Adrenal gland (tissue), 5 donors: ENCODE data around the gene PSAP.

Source experiments
- POLR2A ChIP-seq, 2 donors: fragments of 450-650 bp; IDR thresholded peaks; one replicate each; pipeline ENCODE4 v1.6.1; 2017; ENCODE audit warnings: antibody characterized with exemption in 2 of 2, mild to moderate bottlenecking in 2 of 2, moderate library complexity in 1 of 2
- TF ChIP-seq, protein P1 (sequence below), 6 experiments: fragments of 450-650 bp in 4 of 6; fragments of 200-600 bp in 2 of 6; sonication (generic) in 1 of 6; IDR thresholded peaks; 1 replicate in 5 of 6; 2 replicates in 1 of 6; pipeline versions ENCODE4 v1.5.1 to v1.8.0; 2016 to 2021; ENCODE audit warnings: antibody characterized with exemption in 6 of 6, mild to moderate bottlenecking in 2 of 6, moderate library complexity in 1 of 6
- donor health status: DM: no; HTN: no; CAD: no.

DNA sequence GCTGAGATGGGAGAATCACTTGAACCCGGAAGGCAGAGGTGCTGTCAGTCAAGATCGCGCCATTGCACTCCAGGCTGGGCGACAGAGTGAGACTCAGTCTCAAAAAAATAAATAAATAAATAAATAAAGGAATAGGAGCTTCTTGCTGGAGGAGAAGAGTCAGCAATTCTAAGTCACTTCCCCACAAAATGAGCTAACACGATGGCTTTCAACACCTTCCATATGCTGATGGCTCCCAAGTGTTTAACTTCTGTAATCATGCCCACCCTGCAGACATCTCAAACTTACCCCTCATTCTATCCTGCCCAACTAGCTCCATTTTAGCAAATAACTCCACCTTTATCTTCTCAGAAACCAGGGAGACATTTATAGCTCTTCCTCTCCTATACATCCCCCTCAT is 21.2 kb downstream of the PSAP start:
- TF ChIP-seq, protein P1, sequence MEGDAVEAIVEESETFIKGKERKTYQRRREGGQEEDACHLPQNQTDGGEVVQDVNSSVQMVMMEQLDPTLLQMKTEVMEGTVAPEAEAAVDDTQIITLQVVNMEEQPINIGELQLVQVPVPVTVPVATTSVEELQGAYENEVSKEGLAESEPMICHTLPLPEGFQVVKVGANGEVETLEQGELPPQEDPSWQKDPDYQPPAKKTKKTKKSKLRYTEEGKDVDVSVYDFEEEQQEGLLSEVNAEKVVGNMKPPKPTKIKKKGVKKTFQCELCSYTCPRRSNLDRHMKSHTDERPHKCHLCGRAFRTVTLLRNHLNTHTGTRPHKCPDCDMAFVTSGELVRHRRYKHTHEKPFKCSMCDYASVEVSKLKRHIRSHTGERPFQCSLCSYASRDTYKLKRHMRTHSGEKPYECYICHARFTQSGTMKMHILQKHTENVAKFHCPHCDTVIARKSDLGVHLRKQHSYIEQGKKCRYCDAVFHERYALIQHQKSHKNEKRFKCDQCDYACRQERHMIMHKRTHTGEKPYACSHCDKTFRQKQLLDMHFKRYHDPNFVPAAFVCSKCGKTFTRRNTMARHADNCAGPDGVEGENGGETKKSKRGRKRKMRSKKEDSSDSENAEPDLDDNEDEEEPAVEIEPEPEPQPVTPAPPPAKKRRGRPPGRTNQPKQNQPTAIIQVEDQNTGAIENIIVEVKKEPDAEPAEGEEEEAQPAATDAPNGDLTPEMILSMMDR (IDR thresholded peaks at IDR 0.05): no peak
- TF ChIP-seq POLR2A (IDR thresholded peaks at IDR 0.05): no peak
